Skeletal muscle cell (primary cell): Measurements from ENCODE around the gene RNF183.
A peak's percentile ranks its signal among the peaks of the same experiment; 100 is the strongest.

ENCODE experiments used
- DNase-seq: peaks from one replicate; pipeline ENCODE4 v3.0.0-alpha.2; 2010; ENCODE audit warnings: low read depth
- H3K4me3 ChIP-seq: 2 replicates; pipeline ENCODE4 v1.5.1; 2011; ENCODE audit warnings: low read depth, mild to moderate bottlenecking, control low read depth, low read length, moderate library complexity

Gene RNF183

GRCh38 chr9:113302792-113303418, at the start of gene RNF183:
RNF183 (minus strand) TSS chr9:113303376; CDS start chr9:113298184, 5,192 bp downstream.
- no peak within 1 kb of the TSS for H3K4me3 ChIP-seq
- DNase-seq, result no peak

DNA sequence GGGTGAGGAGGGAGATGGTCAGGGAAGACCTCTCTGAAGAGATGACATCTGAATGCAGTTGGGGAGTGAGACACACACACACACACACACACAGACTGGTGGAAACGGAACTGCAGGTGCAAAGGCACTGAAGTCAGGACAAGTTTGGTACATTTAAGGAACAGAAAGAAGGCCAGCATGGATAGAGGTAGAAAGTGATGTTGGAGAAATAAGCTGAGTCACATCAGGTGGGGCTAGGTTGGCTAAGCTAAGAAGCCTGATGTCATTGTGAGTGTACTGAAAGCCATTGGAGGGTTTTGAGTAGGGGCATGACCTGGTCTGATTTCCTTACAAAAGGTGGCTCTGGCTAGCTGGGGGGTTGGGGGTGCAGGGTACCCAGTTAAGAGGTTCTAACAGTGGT, 49.2 kb upstream of the RNF183 start:
- no peak for DNase-seq
- H3K4me3 ChIP-seq, result no peak overlapping the region

DNA sequence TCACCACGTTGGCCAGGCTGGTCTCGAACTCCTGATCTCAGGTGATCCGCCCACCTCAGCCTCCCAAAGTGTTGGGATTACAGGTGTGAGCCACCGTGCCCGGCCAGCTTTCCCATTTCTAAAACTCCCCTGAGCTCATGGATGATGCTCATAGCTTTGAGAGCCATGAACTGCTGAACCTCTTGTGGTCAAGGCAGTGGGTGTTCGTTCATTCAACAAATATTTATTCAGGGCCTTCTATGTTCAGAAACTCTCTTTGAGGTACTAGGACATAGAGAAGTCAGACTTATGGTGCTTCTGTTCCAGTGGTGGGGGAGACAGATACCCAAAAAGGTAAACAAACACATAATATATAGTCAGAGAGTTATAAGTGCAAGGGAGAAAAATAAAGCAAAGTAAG, 48.8 kb upstream of the RNF183 start:
- DNase-seq, result no peak
- H3K4me3 ChIP-seq, result no peak overlapping the region

DNA sequence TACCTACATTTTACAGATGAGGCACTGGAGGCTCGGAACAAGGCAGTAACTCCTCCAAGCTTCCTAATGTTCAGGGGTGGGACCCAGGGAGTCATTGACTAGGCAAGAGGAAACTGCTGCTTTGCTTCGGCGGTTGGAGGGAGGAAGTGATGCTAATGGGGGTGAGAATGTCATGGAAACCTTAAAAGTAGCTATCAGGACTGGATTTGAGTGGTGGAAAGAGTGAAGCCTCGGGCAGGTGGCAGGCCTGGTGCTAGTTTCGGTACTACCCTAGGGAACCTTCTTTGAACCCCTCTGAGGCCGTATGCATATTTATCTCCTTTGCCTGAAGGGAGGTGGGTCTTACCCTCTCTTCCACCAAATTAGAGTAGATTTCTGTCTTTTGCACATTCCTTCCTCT, 47.8 kb upstream of the RNF183 start:
- no peak for DNase-seq
- no peak overlapping the region for H3K4me3 ChIP-seq

GRCh38 chr9:113350107-113350661, 47.0 kb upstream of the RNF183 start:
- no peak for DNase-seq
- H3K4me3 ChIP-seq, result peak overlapping the region; percentile 25

DNA sequence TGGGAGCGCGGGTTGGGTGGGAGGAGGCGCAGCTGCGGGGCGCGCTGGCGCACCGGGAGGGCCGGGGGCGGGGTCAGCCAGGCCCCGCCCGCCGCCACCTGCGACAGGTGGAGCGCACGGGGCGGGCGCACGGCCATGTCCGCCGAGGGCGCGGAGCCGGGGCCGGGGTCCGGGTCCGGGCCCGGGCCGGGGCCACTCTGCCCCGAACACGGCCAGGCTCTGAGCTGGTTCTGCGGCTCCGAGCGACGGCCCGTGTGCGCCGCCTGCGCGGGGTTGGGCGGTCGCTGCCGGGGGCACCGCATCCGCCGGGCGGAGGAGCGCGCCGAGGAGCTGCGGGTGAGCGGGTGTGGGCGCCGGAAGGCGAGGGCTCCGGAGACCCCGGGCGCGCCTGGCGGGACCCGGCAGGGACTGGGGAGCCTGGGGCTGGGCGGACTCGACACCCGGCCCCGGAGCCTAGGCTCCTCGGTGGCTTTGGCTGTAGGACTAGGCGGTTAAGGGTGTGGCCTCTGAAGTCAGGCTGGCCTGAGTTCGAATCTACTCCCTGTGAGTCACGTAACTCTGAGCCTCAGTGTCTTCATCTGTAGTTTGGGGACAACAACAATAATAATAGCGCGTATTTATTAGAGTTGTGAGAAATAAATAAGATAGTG, 46.4 kb upstream of the RNF183 start, which contains the start of gene BSPRY:
BSPRY (plus strand) TSS at position 97 of the 650 bp plus-strand sequence; CDS start at position 136, 39 bp downstream.
- H3K4me3 ChIP-seq, result peak within 1 kb of the TSS; percentile 25
- no peak for DNase-seq

GRCh38 chr9:113349066-113349444, 45.9 kb upstream of the RNF183 start:
- H3K4me3 ChIP-seq, result no peak overlapping the region
- DNase-seq, result no peak

GRCh38 chr9:113348437-113348836, 45.3 kb upstream of the RNF183 start:
- DNase-seq, result no peak
- H3K4me3 ChIP-seq, result no peak overlapping the region

GRCh38 chr9:113345671-113346070, 42.5 kb upstream of the RNF183 start:
- H3K4me3 ChIP-seq, result no peak overlapping the region
- DNase-seq, result no peak

DNA sequence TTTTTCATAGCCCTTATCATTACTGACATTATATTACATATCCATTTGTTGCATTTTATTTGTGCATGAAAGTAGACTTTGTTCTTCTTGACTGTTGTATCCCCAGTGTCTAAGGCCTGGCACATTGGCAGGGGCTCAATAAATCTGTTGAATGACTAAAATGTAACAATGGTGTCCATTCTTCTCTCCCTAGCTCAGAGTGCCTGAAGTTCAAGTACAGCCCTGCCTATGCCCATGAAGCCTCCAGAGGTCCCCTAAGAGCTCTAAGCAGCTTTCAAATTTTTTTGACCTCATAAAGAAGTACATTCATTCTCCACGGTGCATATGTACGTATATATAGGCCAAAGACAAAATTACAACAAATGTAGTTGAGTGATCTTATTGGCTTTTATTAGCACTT, 42.0 kb upstream of the RNF183 start:
- no peak for DNase-seq
- no peak overlapping the region for H3K4me3 ChIP-seq

GRCh38 chr9:113343732-113344231, 40.6 kb upstream of the RNF183 start:
- no peak overlapping the region for H3K4me3 ChIP-seq
- DNase-seq, result peak; percentile 41

GRCh38 chr9:113341712-113342410, 38.7 kb upstream of the RNF183 start:
- no peak for DNase-seq
- H3K4me3 ChIP-seq, result no peak overlapping the region

- DNase-seq, result peak; percentile 69
- H3K4me3 ChIP-seq, result peak within 1 kb of the TSS; percentile 77
These were observed 37.0 kb upstream of the RNF183 start, which contains the start of gene WDR31 for GRCh38 chr9:113340011-113340699. WDR31 (minus strand) TSS chr9:113340275; CDS start chr9:113332022, 8,253 bp downstream.

- DNase-seq, result no peak
- no peak overlapping the region for H3K4me3 ChIP-seq
These were observed 34.5 kb upstream of the RNF183 start for GRCh38 chr9:113337714-113338113.

DNA sequence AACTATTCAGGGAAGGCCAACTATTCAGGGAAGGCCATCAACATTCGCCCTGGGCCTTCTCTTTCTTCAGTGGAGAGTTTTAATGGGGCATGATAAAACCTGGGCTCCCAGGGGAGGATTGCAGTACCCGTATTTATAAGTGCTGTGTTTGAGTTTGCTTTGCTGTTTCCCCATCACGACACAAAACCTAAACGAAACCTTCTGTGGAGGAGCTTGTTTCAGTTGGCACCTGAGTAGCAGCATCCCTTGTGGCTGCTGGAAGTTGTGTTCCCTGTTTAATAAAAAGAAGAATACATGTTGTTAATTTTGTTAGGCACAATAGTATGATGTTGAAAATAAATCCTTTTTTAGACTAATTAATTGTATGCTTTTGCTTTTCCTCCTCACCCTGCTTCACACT, 28.6 kb upstream of the RNF183 start:
- DNase-seq, result no peak
- H3K4me3 ChIP-seq, result no peak overlapping the region

DNA sequence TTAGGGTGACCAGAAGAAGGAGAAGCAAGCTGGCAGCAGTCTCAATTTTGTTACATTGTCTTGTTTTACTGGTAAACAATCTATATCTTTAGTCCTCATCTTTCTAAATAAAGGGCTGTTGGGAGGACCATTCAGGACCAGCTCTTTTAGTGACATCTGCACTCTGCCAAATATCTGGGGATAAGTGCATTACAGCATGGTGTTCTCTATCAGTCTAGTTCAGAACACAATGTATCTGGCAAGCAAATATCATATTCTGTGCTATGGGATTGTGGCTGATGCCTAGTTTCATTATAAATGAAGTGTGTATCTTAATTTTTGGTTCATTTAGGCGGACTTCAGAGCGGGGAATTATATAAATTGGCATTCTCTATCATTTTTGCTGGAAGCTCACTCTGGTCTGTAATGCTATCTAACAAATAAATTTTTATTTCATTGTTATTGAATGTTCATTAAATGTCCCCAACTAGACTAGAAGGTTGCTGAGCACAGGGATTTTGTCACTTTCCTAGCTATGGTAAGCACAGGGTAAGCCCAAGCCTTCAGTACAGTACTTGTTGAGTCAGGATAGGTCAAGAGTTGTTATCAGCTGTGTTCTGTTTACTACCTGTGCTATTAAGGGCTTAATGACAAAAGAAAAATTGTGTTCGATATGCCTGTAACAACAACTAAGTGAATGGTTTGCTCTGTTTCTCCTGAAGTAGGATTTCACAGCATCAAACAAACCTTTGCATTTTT, 25.0 kb upstream of the RNF183 start:
- H3K4me3 ChIP-seq, result no peak overlapping the region
- DNase-seq, result no peak

GRCh38 chr9:113326230-113326629, 23.1 kb upstream of the RNF183 start:
- no peak overlapping the region for H3K4me3 ChIP-seq
- DNase-seq, result no peak

GRCh38 chr9:113322671-113323070, 19.5 kb upstream of the RNF183 start:
- no peak for DNase-seq

DNA sequence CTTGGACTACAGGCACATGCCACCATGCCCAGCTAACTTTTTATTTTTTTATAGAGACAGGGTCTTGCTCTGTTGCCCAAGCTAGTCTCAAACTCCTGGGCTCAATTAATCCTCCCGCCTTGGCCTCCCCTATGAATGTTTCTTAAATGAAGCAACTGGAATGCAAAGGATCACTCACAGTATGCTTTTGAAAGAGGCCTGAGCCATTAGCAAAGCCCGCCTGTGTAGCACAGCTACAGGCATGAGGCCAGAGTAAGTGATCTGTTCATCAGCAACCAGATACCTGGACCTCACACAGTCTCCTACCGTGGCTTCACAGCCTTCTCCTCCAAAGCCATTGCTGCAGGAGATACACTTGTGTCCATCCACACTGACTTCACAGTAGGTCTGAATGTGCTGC, 16.9 kb upstream of the RNF183 start:
- no peak for DNase-seq
- no peak overlapping the region for H3K4me3 ChIP-seq

More at GRCh38 chr9:113322671-113323070, 19.5 kb upstream of the RNF183 start:
- H3K4me3 ChIP-seq, result no peak overlapping the region
